Stomach (tissue), 19 donors: Measurements from ENCODE around the gene MRPS21. TPM values are rescaled to one million over a fixed set of nuclear protein-coding genes. Genes with fewer than 3 reads are reported as not detected.

Source experiments
- DNase-seq, 2 donors: peaks; one replicate each; pipeline versions ENCODE4 v3.0.0 to v3.0.0-alpha.2; 2013 to 2019
- H3K27ac ChIP-seq, 5 donors: fragments of 200-600 bp in 4 of 5; sonication (generic) in 4 of 5; one replicate each; pipeline ENCODE4 v1.5.1; 2013 to 2019; ENCODE audit warnings: mild to moderate bottlenecking in 1 of 5, moderate library complexity in 1 of 5
- H3K27me3 ChIP-seq, 3 donors: fragments of 200-600 bp; sonication (generic); one replicate each; pipeline ENCODE4 v1.5.1; 2017 to 2019; ENCODE audit warnings: mixed run types in 1 of 3
- H3K36me3 ChIP-seq, 4 donors: fragments of 200-600 bp; sonication (generic); 1 replicate in 3 of 4; 2 replicates in 1 of 4; pipeline ENCODE4 v1.5.1; 2016 to 2019
- H3K4me1 ChIP-seq, 4 donors: fragments of 200-600 bp; sonication (generic); one replicate each; pipeline ENCODE4 v1.5.1; 2016 to 2019
- H3K4me3 ChIP-seq, 4 donors: fragments of 200-600 bp; sonication (generic) in 3 of 4; one replicate each; pipeline ENCODE4 v1.5.1; 2016 to 2019; ENCODE audit warnings: mild to moderate bottlenecking in 1 of 4
- H3K9me3 ChIP-seq, 4 donors: fragments of 200-600 bp; sonication (generic); one replicate each; pipeline ENCODE4 v1.5.1; 2016 to 2019
- EP300 ChIP-seq: sonication (generic); formaldehyde crosslinking; IDR thresholded peaks from one replicate; pipeline ENCODE4 v1.6.1; 2017; ENCODE audit warnings: antibody characterized with exemption
- POLR2A ChIP-seq, 4 donors: fragments of 450-650 bp; IDR thresholded peaks; one replicate each; pipeline ENCODE4 v1.6.1; 2016; ENCODE audit warnings: antibody characterized with exemption in 4 of 4, control low read depth in 2 of 4, mild to moderate bottlenecking in 1 of 4, moderate library complexity in 1 of 4
- POLR2AphosphoS5 ChIP-seq, 3 donors: sonication (generic); formaldehyde crosslinking; IDR thresholded peaks; one replicate each; pipeline ENCODE4 v1.6.1; 2016; ENCODE audit warnings: antibody characterized with exemption in 3 of 3
- WGBS, 5 donors: extraction: QIAGEN DNeasy Blood & Tissue Kit in 3 of 5; methylation state at CpG; one replicate each; pipeline versions ENCODE4 v1.1.5 to v1.1.7; 2013 to 2018; 5-methylcytosine and 5-hydroxymethylcytosine counted together
- intact Hi-C: fragments of 100-400 bp; cut with DNase I; formaldehyde crosslinking; loops from one replicate; pipeline ENCODE4 v1.15.1; 2023; ENCODE audit warnings: low total_unique reads
- long read RNA-seq, 10 donors: transcript quantifications; one replicate each; lab custom pipeline, GENCODE V29; 2026
- polyA plus RNA-seq, 3 donors: library from polyadenylated mRNA; stranded (reverse); fragments of 200-250 nt; gene quantifications; one replicate each; pipeline ENCODE4 v1.2.3, GENCODE V29; 2013
- total RNA-seq, 5 donors: library from RNA; depleted of rRNA; stranded (reverse); fragments of >200 nt; gene quantifications; one replicate each; pipeline versions ENCODE4 v1.1.0 to v1.2.3, GENCODE V29; 2014 to 2016
- TF ChIP-seq, protein P1 (sequence below), 7 experiments: fragments of 450-650 bp in 4 of 7; fragments of 200-600 bp in 3 of 7; sonication (generic) in 3 of 7; IDR thresholded peaks; one replicate each; pipeline ENCODE4 v1.5.1; 2016 to 2019; ENCODE audit warnings: antibody characterized with exemption in 7 of 7, control low read depth in 2 of 7, mild to moderate bottlenecking in 1 of 7
- donor health status: healthy with polysubstance abuse.
- donor health status: Bipolar disorder and iron deficiency.
- donor health status: healthy.

The MRPS21 gene
- total RNA-seq (10 to 100 TPM in 4 of 5 donors, 1 to 10 TPM in 1; 2.0 to 95.1 (median 48.3) TPM), polyA plus RNA-seq (100 to 1,000 TPM; 105 to 130 (median 115) TPM)
- long read RNA-seq, donor 1, transcript MRPS21-202 (3 exons, 1,226 nt): major isoform, 30 of 40 reads
- long read RNA-seq, donor 1, transcript MRPS21-201 (2 exons, 1,462 nt): minor isoform, 10 of 40 reads
- long read RNA-seq, donor 1, partial matches to known transcripts: 0 of 40 reads
- long read RNA-seq, donor 1, other reads (novel, unspliced or antisense): 0 of 40 reads
- long read RNA-seq, donor 2, transcript MRPS21-201 (2 exons, 1,462 nt): minor isoform, 17 of 46 reads
- long read RNA-seq, donor 2, transcript MRPS21-202 (3 exons, 1,226 nt): major isoform, 29 of 46 reads
- long read RNA-seq, donor 2, partial matches to known transcripts: 0 of 46 reads
- long read RNA-seq, donor 2, other reads (novel, unspliced or antisense): 0 of 46 reads
- long read RNA-seq, donor 3, transcript MRPS21-201 (2 exons, 1,462 nt): minor isoform, 23 of 62 reads
- long read RNA-seq, donor 3, transcript MRPS21-202 (3 exons, 1,226 nt): major isoform, 34 of 62 reads
- long read RNA-seq, donor 3, partial matches to known transcripts: 5 of 62 reads
- long read RNA-seq, donor 3, other reads (novel, unspliced or antisense): 0 of 62 reads
- long read RNA-seq, donor 4, transcript MRPS21-202 (3 exons, 1,226 nt): major isoform, 7 of 9 reads
- long read RNA-seq, donor 4, partial matches to known transcripts: 0 of 9 reads
- long read RNA-seq, donor 4, other reads (novel, unspliced or antisense): 0 of 9 reads
- long read RNA-seq, donor 5, transcript MRPS21-202 (3 exons, 1,226 nt): major isoform, 51 of 78 reads
- long read RNA-seq, donor 5, transcript MRPS21-201 (2 exons, 1,462 nt): minor isoform, 27 of 78 reads
- long read RNA-seq, donor 5, partial matches to known transcripts: 0 of 78 reads
- long read RNA-seq, donor 5, other reads (novel, unspliced or antisense): 0 of 78 reads
- long read RNA-seq, donor 6: 0 reads
- long read RNA-seq, donor 7, transcript MRPS21-202 (3 exons, 1,226 nt): major isoform, 63 of 97 reads
- long read RNA-seq, donor 7, transcript MRPS21-201 (2 exons, 1,462 nt): minor isoform, 34 of 97 reads
- long read RNA-seq, donor 7, partial matches to known transcripts: 0 of 97 reads
- long read RNA-seq, donor 7, other reads (novel, unspliced or antisense): 0 of 97 reads
- long read RNA-seq, donor 8, transcript MRPS21-202 (3 exons, 1,226 nt): major isoform, 55 of 91 reads
- long read RNA-seq, donor 8, transcript MRPS21-201 (2 exons, 1,462 nt): minor isoform, 36 of 91 reads
- long read RNA-seq, donor 8, partial matches to known transcripts: 0 of 91 reads
- long read RNA-seq, donor 8, other reads (novel, unspliced or antisense): 0 of 91 reads
- long read RNA-seq, donor 9, transcript MRPS21-202 (3 exons, 1,226 nt): minor isoform, 38 of 83 reads
- long read RNA-seq, donor 9, transcript MRPS21-201 (2 exons, 1,462 nt): major isoform, 39 of 83 reads
- long read RNA-seq, donor 9, partial matches to known transcripts: 6 of 83 reads
- long read RNA-seq, donor 9, other reads (novel, unspliced or antisense): 0 of 83 reads
- long read RNA-seq, donor 10, transcript MRPS21-202 (3 exons, 1,226 nt): major isoform, 17 of 30 reads
- long read RNA-seq, donor 10, transcript MRPS21-201 (2 exons, 1,462 nt): minor isoform, 13 of 30 reads
- long read RNA-seq, donor 10, partial matches to known transcripts: 0 of 30 reads
- long read RNA-seq, donor 10, other reads (novel, unspliced or antisense): 0 of 30 reads

DNA sequence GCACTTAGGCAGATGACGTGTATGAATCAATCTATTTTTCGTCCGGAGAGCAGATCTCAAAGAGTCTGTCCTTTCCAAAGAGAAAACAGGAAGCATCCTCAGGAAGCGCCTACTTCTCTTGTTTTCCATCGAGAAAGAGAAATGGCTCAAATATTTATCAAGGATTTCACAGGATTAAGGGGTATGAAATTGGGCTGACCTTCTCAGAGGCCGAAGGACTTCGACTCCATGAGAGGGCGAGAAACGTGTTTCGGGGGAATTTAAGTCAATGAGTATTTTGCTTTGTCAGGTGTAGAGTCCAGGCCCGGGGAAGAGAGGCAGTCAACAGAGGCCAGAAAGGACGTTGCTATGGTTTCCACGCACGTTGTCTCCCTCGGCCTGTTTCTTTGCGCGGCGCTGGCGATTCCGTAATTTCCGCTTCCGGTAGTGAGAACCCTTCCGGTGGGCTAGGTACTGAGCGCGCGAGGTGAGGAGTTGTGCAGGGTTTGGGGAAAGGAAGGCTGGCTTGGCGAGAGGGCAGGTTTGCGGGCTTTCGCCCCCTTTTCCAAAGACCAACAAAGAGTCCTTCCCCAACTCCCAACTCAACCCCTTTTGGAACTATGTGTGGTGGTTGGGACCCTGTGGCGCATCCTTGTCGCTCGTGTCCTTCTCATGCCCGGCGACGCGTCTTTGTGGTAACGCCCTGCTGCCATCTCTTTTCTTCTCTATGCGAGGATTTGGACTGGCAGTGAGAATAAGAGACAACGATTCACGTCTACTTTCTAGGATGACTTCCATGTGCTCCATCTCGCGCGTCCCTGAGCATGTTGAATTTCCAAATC lies at the start of gene MRPS21:
MRPS21 (plus strand) TSS at position 429 of the 821 bp plus-strand sequence. CDS start 506 bp downstream, outside the sequence.
- intact Hi-C loops: no loop called here
- H3K9me3 ChIP-seq: no peaks in the 10 kb centered on the region
- WGBS, 5 donors: 5 to 9% (median 5%) methylated on average over 42 to 43 of the region's 43 CpGs
- H3K27ac ChIP-seq: peak within 1 kb of the TSS; percentile 55 to 86 (median 83)
- H3K4me3 ChIP-seq: peak within 1 kb of the TSS; percentile 66 to 83 (median 70)
- H3K27me3 ChIP-seq: no peaks in the 10 kb centered on the region
- H3K4me1 ChIP-seq: peaks cover 13 to 26% (median 24%) of the 10 kb centered on the region in 4 donors
- TF ChIP-seq, protein P1, sequence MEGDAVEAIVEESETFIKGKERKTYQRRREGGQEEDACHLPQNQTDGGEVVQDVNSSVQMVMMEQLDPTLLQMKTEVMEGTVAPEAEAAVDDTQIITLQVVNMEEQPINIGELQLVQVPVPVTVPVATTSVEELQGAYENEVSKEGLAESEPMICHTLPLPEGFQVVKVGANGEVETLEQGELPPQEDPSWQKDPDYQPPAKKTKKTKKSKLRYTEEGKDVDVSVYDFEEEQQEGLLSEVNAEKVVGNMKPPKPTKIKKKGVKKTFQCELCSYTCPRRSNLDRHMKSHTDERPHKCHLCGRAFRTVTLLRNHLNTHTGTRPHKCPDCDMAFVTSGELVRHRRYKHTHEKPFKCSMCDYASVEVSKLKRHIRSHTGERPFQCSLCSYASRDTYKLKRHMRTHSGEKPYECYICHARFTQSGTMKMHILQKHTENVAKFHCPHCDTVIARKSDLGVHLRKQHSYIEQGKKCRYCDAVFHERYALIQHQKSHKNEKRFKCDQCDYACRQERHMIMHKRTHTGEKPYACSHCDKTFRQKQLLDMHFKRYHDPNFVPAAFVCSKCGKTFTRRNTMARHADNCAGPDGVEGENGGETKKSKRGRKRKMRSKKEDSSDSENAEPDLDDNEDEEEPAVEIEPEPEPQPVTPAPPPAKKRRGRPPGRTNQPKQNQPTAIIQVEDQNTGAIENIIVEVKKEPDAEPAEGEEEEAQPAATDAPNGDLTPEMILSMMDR (IDR thresholded peaks at IDR 0.05): no peak
- TF ChIP-seq POLR2A (IDR thresholded peaks at IDR 0.05) (peak in 2 of 4 donors; percentile 28 to 56), EP300 (peak; percentile 27), POLR2AphosphoS5 (IDR thresholded peaks at IDR 0.05) (peak; percentile 86 to 94 (median 94))
- DNase-seq: peak; percentile 86 to 98
- H3K36me3 ChIP-seq: peaks cover 19 to 39% (median 35%) of the 10 kb centered on the region in 4 donors

DNA sequence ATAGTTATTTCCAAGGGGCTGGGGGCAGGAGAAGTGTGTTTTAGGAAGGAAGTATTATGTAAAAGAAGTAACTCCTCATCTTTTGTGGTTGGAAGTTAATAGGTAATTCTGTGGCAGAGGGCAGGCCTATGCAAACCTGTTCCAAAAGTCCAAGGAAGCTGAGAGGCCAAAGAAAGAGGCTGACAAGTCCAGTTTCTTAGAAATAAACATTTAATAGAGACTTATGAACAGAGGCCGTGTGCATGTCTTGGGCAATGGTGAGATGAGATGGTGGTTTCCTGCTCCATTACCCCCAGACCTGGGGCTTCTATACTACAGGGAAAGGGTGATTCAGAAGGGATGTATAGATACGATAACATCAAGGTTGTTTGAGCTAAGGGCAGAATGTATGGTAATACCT lies 43.7 kb upstream of the MRPS21 start:
- Histone ChIP-seq H3K4me3 (no peak overlapping the region), H3K9me3 (no peaks in the 10 kb centered on the region), H3K27ac (no peak overlapping the region), H3K4me1 (no peaks in the 10 kb centered on the region), H3K36me3 (no peaks in the 10 kb centered on the region), H3K27me3 (no peaks in the 10 kb centered on the region)
- WGBS, 5 donors: 72 to 85% (median 78%) methylated on average over 2 of the region's 2 CpGs
- intact Hi-C loops: no loop called here
- no peak for TF ChIP-seq POLR2AphosphoS5 (IDR thresholded peaks at IDR 0.05)
- TF ChIP-seq EP300: no peak
- TF ChIP-seq POLR2A (IDR thresholded peaks at IDR 0.05): no peak
- TF ChIP-seq, protein P1 (IDR thresholded peaks at IDR 0.05): no peak
- DNase-seq: no peak

DNA sequence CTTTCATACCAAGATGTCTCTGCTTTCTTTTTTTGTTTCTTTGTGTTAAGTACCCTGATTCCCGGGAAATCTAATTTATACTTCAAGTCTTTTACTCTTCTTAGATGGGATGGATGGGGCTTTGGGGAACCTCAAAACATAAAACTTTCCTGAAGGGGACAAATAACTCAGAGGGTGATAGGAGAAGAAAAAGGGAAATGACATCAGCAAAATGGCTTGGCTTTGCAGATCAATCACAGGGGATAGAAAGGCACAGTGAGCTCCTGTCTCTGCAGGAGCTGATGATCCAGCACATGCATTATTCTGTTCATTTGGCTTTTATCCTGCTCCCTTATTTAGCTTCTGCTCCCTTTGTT lies 37.5 kb upstream of the MRPS21 start:
- peaks cover 22 to 55% (median 46%) of the 10 kb centered on the region in 4 donors for H3K4me1 ChIP-seq
- H3K4me3 ChIP-seq: peak overlapping the region in 3 of 4 donors; percentile 21 to 34 (median 25)
- peaks cover 0 to 23% (median 0%) of the 10 kb centered on the region in 3 donors for H3K27me3 ChIP-seq
- H3K36me3 ChIP-seq: no peaks in the 10 kb centered on the region
- WGBS, 5 donors: 0 to 6% (median 3%) methylated on average over 1 of the region's 1 CpG
- H3K9me3 ChIP-seq: no peaks in the 10 kb centered on the region
- intact Hi-C loops: no loop called here
- DNase-seq: no peak
- TF ChIP-seq EP300: no peak
- TF ChIP-seq, protein P1 (IDR thresholded peaks at IDR 0.05): no peak
- no peak for TF ChIP-seq POLR2AphosphoS5 (IDR thresholded peaks at IDR 0.05)
- TF ChIP-seq POLR2A (IDR thresholded peaks at IDR 0.05): no peak
- H3K27ac ChIP-seq: peak overlapping the region in 4 of 5 donors; percentile 16 to 77 (median 56)
